HG02571 (cell line): ENCODE measurements around the gene TMEM44.
"Not testable (repeated sequence)": the region's sequence is repeated elsewhere in the genome, so short reads cannot be mapped to it uniquely, and the experiment has no call there.

ENCODE experiments used
- ATAC-seq: cut with Tn5 transposase; IDR thresholded peaks from one replicate; pipeline ENCODE4 v1.9.1; 2021; ENCODE audit warnings: mild to moderate bottlenecking, moderate library complexity; ENCODE audit not compliant: unreplicated experiment

The TMEM44 gene

DNA sequence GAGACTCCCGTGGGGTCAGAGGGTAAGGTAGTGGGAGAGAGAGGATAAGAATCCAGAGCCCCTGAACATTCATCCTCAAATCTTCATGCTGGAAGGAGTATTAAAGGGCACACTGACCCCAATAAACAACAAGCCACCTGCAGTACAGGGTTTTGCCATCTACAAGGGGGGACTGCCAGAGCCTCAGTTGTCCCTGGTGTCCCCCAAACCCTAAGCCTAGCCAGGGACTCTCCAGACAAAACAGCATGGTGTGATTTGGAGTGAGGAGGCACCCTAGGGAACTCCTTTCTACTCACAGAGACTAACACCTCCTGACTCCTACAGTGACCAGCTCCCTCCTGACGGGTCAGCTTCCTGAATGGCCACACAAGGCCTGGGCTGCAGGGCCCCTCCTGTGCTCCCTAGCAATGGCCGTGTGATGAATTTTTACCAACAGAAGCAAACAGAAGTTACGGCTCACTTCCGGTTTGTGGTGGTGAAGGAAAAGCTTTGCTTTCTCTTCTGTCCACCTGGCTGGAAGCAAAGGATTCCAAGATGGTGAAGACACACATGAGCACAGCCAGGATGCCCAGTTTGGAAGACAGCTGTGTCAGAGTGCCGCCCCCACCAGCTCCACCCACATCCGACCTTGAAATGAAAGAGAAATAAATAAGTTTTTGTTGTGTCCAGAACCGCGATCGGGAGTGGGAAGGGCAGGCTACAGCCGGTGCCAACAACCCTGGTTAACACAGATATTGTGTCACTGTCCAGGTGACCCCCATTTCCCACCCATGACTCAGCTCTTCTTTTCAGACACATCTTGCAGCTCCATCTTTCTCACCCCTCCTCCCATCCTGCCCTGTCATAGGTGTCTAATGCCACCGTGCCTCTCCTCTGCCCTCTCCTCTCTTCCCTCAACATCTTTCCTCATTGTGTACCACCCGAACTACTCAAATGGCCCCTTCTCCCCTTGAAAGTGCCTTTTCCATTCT is 76.8 kb downstream of the TMEM44 start:
- no peak for ATAC-seq

DNA sequence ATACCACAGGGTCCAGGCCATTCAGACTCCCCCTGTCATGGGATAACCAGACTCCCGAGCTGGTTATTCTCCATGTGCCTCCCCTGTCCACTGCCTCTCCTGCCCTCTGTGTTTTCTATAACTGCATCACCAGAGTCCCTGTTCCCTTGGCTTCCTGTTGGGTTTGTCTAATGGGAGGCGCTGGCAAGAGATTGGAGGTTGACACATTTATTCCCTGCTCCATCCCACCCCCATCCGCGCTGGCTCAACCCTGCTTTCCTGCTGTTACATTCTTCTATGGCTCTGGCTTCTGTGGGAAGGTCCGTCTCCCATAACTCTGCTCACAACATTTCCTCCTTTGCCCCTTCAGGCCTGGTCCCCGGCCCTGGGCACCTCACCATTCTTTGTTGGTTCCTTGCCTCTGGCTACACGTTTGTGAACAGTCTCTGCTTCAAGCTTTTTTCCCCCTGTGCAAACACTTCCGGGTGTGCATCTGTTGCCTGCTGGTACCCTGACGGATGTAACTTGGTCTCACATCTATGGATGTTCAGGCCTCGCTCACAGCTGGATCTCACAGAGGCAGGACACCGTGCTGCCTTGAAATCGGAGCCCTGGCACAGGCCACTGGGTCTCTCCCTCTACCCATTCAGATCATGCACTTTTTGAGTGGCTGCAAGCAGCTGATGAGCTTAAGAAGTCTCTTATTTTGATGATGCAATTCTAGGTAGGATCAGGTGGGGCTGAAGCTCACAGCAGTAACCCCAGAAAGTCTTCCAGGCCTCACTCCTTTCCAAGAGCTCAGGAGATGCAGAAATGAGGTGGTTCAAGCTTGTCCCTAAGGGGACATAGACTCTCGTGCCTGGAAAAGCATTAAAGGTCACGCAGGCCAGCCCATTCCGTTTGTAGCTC is 77.8 kb downstream of the TMEM44 start:
- ATAC-seq = no peak

- no peak for ATAC-seq
These were observed 78.6 kb downstream of the TMEM44 start for GRCh38 chr3:194554473-194555123.

DNA sequence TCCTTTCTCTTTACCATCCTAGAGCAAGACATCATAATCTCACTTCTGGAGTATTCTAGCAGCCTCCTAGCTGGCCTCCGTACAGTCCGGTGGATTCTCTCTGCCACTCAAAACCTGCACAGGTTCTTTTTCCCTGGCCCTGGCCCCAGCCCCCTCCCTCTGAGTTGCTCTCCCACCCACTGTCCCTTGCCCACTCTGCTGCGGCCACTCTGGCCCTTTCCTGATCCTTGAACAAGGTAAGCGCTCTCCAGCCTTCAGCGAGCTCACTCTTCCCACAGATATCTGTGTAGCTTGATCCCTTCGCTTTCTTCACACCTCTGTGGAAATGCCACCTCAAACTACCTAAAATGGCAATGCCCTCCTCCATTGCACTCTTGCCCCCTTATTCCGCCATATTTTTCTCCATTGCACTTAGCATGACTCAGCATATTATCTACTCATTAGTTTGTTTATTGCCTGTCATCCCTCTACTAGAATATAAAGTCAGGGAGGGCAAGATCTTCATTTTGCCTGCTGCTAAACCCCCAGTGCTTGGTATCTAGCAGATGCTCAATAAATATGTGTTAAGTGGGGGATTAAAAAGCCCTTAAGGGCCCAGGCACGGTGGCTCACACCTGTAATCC is 80.8 kb downstream of the TMEM44 start:
- no peak for ATAC-seq

DNA sequence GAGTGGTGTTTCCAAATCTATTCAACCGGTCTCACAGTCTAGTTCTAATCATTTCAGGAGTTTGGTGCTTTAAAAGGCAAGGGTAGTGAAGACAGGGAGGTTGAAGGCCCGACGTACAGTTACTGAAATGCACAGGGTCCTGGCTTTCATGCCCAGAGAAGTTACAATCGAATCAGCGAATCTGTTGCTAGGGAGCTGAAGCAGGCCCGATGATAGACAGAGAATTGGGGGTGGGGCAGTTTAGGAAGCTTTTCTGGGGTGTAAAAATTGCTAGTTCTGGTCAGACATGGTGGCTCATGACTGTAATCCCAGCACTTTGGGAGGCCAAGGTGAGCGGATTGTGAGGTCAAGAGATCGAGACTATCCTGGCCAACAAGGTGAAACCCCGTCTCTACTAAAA is 83.4 kb downstream of the TMEM44 start:
- ATAC-seq = no peak

DNA sequence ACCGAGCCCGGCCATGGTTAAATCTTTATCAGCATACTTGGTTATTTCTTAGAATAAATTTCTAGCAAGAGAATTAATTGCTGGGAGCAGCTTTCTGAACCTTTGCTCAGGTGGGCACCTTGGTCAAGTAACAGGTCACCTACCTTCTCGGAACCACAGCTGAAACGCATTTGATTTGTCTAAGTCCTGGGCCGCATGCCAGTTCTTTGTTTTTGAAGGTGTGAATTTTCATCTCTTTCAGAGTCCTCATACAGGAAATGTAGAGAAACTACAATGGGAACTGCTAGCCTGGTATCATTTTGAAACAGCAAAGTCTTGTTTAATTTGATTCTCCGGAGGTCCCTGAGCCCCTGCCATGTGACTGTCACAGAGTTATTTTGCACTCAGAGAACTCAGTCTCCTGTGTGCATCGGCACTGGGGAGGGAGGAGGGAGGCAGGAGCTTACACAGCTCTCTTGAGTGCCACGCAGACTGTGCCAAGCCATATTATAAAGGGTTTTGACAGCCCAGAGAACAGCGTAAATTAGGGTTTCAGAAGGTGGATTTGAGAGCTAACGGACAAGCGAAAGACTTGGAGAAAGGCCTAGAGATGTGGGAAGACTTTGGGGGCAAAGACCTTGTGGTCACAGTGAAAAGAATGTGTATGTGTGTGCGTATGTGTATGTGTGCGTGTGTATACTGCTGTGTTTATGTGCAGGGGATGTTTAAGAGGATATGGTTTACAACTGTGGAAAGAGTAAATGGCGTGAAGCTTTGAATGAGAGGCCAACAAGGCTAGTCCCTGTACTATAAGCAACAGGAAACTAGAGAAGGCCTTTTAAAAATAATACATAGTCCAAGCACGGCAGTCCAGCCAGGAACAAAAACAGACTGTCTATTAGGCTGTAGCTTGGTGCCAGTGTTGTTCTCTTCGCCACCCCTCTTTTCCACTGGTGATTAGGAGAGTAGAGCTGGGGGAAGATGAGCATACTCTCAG is 84.6 kb downstream of the TMEM44 start:
- no peak for ATAC-seq

- ATAC-seq = no peak
These were observed 86.2 kb downstream of the TMEM44 start for GRCh38 chr3:194547042-194547441.

DNA sequence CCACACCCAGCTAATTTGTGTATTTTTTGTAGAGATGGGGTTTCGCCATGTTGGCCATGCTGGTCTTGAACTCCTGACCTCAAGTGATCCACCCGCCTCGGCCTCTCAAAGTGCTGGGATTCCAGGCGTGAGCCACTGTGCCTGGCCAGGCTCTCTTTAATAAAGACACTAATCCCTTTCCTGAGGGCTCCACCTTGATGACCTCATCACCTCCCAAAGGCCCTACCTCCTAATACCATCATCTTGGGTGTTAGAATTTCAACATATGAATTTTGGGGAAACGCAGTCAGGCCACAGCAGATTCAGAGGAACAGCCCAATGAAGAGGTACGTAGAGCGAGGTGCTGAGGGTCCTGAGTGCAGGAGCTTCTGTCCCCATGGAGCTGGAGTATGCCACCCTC is 87.7 kb downstream of the TMEM44 start:
- not testable (repeated sequence) for ATAC-seq

DNA sequence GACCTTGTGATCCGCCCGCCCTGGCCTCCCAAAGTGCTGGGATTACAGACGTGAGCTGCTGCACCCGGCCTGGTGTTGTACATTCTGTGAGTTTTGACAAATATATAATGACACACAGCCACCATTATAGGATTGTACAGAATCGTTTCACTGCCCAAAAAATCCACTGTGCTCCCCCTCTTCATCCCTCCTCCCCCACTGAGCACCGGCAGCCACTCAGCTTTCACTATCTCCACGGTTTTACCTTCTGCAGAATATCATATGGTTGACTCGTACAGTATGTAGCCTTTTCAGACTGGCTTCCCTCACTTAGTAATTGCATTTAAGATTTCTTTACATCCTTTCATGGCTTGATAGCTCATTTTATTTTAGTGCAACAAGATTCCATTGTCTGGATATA is 89.7 kb downstream of the TMEM44 start:
- ATAC-seq = no peak

DNA sequence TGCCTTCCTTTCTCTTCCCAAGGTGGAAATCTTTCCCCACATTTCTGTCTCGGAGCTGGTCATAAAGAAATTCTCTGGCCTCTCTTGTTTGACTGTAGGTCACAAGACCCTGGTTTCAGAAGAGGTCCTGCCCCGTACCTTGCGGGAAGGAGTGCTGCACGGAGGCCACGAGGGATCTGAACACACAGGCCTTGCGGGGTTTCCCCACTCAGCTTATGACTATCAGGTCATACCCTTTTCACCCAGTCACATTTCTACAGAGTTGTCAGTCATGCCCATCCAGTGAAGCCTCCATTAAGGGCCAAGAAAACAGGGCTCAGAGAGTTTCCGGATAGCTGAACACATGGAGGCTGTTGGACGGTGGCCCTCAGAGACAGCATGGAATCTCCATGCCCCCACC is 91.7 kb downstream of the TMEM44 start:
- ATAC-seq = no peak

DNA sequence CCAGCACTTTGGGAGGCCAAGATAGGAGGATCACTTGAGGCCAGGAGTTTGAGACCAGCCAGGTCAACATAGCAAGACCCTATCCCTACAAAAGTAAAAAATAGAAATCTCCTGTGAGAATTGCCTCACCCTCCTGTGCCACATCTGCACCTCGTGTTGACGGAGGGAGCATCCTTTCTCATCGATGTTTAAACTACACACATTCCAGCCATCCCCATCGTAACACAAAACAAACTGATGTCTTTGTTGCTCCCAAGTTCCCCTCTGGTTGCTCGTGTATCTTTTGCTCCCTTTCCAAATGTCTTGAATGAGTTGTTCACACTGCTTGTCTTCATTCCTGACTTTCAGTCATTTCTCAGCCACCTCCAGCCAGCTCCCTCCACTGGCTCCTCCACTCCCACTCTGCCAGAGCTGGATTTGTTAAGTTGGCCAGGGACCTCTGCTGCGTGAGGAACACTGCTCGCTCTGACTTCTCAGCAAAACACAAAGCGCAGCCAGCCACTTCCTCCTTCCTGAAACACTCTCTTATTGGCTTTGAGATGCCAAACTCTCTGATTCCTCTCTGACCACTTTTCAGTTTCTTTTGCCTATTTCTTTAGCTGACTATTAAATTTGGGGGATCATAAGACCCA is 92.8 kb downstream of the TMEM44 start:
- no peak for ATAC-seq

- no peak for ATAC-seq
These were observed 93.7 kb downstream of the TMEM44 start for GRCh38 chr3:194539498-194539897.

DNA sequence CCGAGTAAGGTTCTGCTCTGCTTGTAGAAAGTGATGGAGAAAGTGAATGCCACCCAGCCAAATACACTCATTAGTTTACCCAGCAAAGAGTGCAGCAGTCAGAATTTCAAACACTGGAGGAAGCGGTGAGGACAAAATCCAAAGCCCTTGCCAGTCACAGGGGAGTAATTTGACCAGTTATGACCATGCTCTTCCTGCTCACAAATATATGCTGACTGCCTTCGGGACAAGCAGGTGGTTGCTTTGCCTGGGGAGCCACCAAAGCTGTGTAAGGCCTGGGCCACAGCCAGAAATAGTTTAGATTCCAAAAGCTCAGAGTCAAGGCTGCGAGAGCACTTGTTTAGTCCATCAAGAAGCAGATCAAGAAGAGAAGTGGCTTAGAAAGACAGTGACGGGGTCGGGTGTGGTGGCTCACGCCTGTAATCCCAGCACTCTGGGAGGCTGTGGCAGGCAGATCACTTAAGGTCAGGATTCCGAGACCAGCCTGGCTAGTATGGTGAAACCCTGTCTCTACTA is 95.4 kb downstream of the TMEM44 start:
- ATAC-seq = no peak
